Activated gamma-delta T cell treated with anti-CD3 and anti-CD28 coated beads, Interleukin-2, amount 50 U/mL, for 16 hours (primary cell): ENCODE results near the gene FAM174C.

Experiments used
- DNase-seq: peaks from one replicate; pipeline ENCODE4 v3.0.0-alpha.2; 2020; ENCODE audit warnings: low read depth

FAM174C gene

GRCh38 chr19:1321539-1321938, 46.2 kb downstream of the FAM174C start:
- no peak for DNase-seq

GRCh38 chr19:1322198-1322981, 47.1 kb downstream of the FAM174C start:
- DNase-seq, result no peak

GRCh38 chr19:1324249-1324805, 49.0 kb downstream of the FAM174C start:
- DNase-seq, result no peak

GRCh38 chr19:1324806-1325567, 49.7 kb downstream of the FAM174C start:
- DNase-seq, result no peak

GRCh38 chr19:1325568-1326294, 50.4 kb downstream of the FAM174C start:
- no peak for DNase-seq

- DNase-seq, result no peak
These were observed 51.8 kb downstream of the FAM174C start for GRCh38 chr19:1327125-1327524.
